AG09309 (cell line): ENCODE measurements around the gene COX6A1.

ENCODE experiments used
- DNase-seq: peaks from one replicate; pipeline ENCODE4 v3.0.0-alpha.2; 2010; ENCODE audit warnings: low read depth
- H3K4me3 ChIP-seq: 2 replicates; pipeline ENCODE4 v1.5.1; 2011; ENCODE audit warnings: mild to moderate bottlenecking, low read depth, low read length, moderate library complexity; ENCODE audit not compliant: control insufficient read depth
- CTCF ChIP-seq: IDR thresholded peaks from 2 replicates; pipeline ENCODE4 v1.5.1; 2011; ENCODE audit warnings: mild to moderate bottlenecking, low read depth, low read length, inconsistent platforms; ENCODE audit not compliant: insufficient read depth, control insufficient read depth; ENCODE audit errors: missing control alignments

Gene COX6A1

DNA sequence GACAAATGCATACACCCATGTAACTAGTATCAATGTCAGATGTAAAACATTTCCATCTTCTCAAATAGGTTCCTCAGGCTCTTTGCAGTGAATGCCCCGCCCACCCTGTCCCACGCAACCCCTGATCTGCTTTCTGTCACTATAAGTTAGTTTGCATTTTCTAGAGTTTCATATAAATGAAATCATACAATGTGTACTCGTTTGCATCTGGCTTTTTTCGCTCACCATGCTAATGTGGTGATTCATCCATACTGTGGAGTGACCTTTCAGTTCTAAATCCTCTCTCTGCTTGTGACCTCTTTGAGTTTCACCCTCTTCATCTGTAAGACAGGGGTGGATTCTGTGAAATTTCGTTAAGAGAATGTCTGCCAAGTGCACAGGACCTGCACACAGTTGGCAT is 38.4 kb upstream of the COX6A1 start:
- DNase-seq, result no peak
- TF ChIP-seq CTCF, result no peak
- H3K4me3 ChIP-seq, result no peak overlapping the region

DNA sequence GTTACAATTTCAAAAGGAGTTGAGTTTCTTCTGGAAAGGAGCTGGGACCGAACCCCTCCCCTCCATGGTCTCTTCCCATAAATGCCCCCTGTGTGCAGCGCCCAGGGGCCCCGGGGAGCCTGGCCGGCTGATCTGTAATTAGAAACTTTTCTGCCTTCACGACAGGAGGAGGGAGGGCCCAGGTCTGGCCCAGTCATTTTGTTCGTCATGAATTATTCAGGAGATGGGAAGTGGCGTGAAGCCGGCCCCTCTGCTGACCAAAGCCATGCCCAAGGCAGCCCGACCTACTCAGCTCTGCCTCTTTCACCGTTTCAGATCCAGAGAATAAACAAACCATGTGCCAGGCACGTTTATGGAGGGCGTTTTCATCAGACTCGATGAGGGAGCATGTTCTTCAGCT is 35.7 kb upstream of the COX6A1 start:
- no peak overlapping the region for H3K4me3 ChIP-seq
- DNase-seq, result no peak
- no peak for TF ChIP-seq CTCF

GRCh38 chr12:120403869-120404268 is 34.0 kb upstream of the COX6A1 start:
- no peak for TF ChIP-seq CTCF
- no peak for DNase-seq
- no peak overlapping the region for H3K4me3 ChIP-seq

- H3K4me3 ChIP-seq, result no peak overlapping the region
- DNase-seq, result no peak
- no peak for TF ChIP-seq CTCF
These were observed 33.6 kb upstream of the COX6A1 start for GRCh38 chr12:120404271-120404670.

- no peak for TF ChIP-seq CTCF
- no peak for DNase-seq
- H3K4me3 ChIP-seq, result no peak overlapping the region
These were observed 31.8 kb upstream of the COX6A1 start for GRCh38 chr12:120406069-120406468.

- no peak overlapping the region for H3K4me3 ChIP-seq
- TF ChIP-seq CTCF, result no peak
- no peak for DNase-seq
These were observed 31.4 kb upstream of the COX6A1 start for GRCh38 chr12:120406553-120406952.

GRCh38 chr12:120408771-120409170 is 29.1 kb upstream of the COX6A1 start:
- no peak for DNase-seq
- no peak overlapping the region for H3K4me3 ChIP-seq
- no peak for TF ChIP-seq CTCF
